ENCODE measurements around the gene AKT2. TPM values are rescaled to one million over a fixed set of nuclear protein-coding genes. Genes with fewer than 3 reads are reported as not detected.

AKT2 gene
- total and polyA plus RNA-seq, 10 of the 15 experiments (the other 5 are each of a cell fraction or from before 2014, with no cell fraction given) = 1.0 to 185 (median 71.5) TPM

GRCh38 chr19:40216013-40216776, 69.0 kb downstream of the AKT2 start (continued):
- TF ChIP-seq HSF1 (IDR thresholded peaks at IDR 0.05; ENCODE audit: low read depth, low read length) = no peak
- TF ChIP-seq STAT3 (IDR thresholded peaks at IDR 0.05; ENCODE audit: low read depth, low read length) = no peak
- no peak for TF ChIP-seq ZBTB11 (CRISPR knock-in tag; IDR thresholded peaks at IDR 0.05)
- no peak for TF ChIP-seq REST (IDR thresholded peaks at IDR 0.05; ENCODE audit: low read depth, low read length)
- TF ChIP-seq CBX5 (IDR thresholded peaks at IDR 0.05; ENCODE audit: low read depth) = no peak
- TF ChIP-seq BCL11A (IDR thresholded peaks at IDR 0.05; ENCODE audit: low read depth, low read length) = no peak
- TF ChIP-seq SMAD1 (IDR thresholded peaks at IDR 0.05; ENCODE audit: low read depth, partially characterized antibody) = no peak
- no peak for TF ChIP-seq MEF2A (IDR thresholded peaks at IDR 0.05; ENCODE audit: insufficient read depth, low read depth, low read length)
- no peak for TF ChIP-seq POLR2A (IDR thresholded peaks at IDR 0.05; ENCODE audit: low read depth, low read length)

Measured in GM12878 (cell line).